Gastroesophageal sphincter (tissue), 4 donors: ENCODE data around the gene GNAI3. TPM values are rescaled to one million over a fixed set of nuclear protein-coding genes. Genes with fewer than 3 reads are reported as not detected.

ENCODE experiments used
- ATAC-seq: fragments of 150-250 bp; one replicate; pipeline ENCODE4 v1.9.1; 2016; ENCODE audit warnings: mild to moderate bottlenecking, moderate library complexity
- H3K27ac ChIP-seq, 4 donors: fragments of 200-600 bp; sonication (generic) in 3 of 4; 1 replicate in 3 of 4; 2 replicates in 1 of 4; pipeline ENCODE4 v1.5.1; 2016 to 2019
- H3K27me3 ChIP-seq: fragments of 200-600 bp; sonication (generic); one replicate; pipeline ENCODE4 v1.5.1; 2019
- H3K36me3 ChIP-seq, 2 donors: fragments of 200-600 bp; sonication (generic); one replicate each; pipeline ENCODE4 v1.5.1; 2019; ENCODE audit warnings: control low read depth in 1 of 2
- H3K4me1 ChIP-seq, 3 donors: fragments of 200-600 bp; sonication (generic); 1 replicate in 2 of 3; 2 replicates in 1 of 3; pipeline ENCODE4 v1.5.1; 2016 to 2019; ENCODE audit warnings: control low read depth in 2 of 3
- H3K4me3 ChIP-seq, 2 donors: fragments of 200-600 bp; sonication (generic); one replicate each; pipeline ENCODE4 v1.5.1; 2019; ENCODE audit warnings: mild to moderate bottlenecking in 1 of 2, moderate library complexity in 1 of 2
- H3K9me3 ChIP-seq, 3 donors: fragments of 200-600 bp; sonication (generic); one replicate each; pipeline ENCODE4 v1.5.1; 2017 to 2019; ENCODE audit warnings: control low read depth in 2 of 3
- CTCF ChIP-seq, 4 experiments: fragments of 200-600 bp in 2 of 4; fragments of 450-650 bp in 2 of 4; sonication (generic) in 1 of 4; IDR thresholded peaks; one replicate each; pipeline ENCODE4 v1.5.1; 2017 to 2019; ENCODE audit warnings: antibody characterized with exemption in 4 of 4, mild to moderate bottlenecking in 2 of 4, moderate library complexity in 2 of 4
- EP300 ChIP-seq: sonication (generic); formaldehyde crosslinking; IDR thresholded peaks from one replicate; pipeline ENCODE4 v1.6.1; 2017; ENCODE audit warnings: antibody characterized with exemption, mild to moderate bottlenecking
- POLR2A ChIP-seq, 2 donors: fragments of 450-650 bp; IDR thresholded peaks; one replicate each; pipeline ENCODE4 v1.6.1; 2017; ENCODE audit warnings: antibody characterized with exemption in 2 of 2, mild to moderate bottlenecking in 2 of 2, moderate library complexity in 1 of 2
- POLR2AphosphoS5 ChIP-seq: sonication (generic); formaldehyde crosslinking; IDR thresholded peaks from one replicate; pipeline ENCODE4 v1.6.1; 2017; ENCODE audit warnings: antibody characterized with exemption
- WGBS, 2 donors: methylation state at CpG; one replicate each; pipeline ENCODE4 v1.1.5; 2018; ENCODE audit warnings: low coverage in 1 of 2; 5-methylcytosine and 5-hydroxymethylcytosine counted together
- total RNA-seq, 4 donors: library from RNA; depleted of rRNA; stranded (reverse); fragments of >200 nt; gene quantifications; one replicate each; pipeline ENCODE4 v1.1.0, GENCODE V29; 2016

The GNAI3 gene
- total RNA-seq, 4 donors from 2014 or later, result 6.6 to 9.4 (median 8.0) TPM

GRCh38 chr1:109531380-109531779 lies 17.0 kb upstream of the GNAI3 start:
- no peaks in the 10 kb centered on the region for H3K9me3 ChIP-seq
- WGBS, 2 donors, result 79 to 96% methylated on average over 4 of the region's 4 CpGs
- H3K4me3 ChIP-seq, result no peak overlapping the region
- no peaks in the 10 kb centered on the region for H3K36me3 ChIP-seq
- H3K27me3 ChIP-seq, result no peaks in the 10 kb centered on the region
- peaks cover 2 to 47% (median 10%) of the 10 kb centered on the region in 3 donors for H3K4me1 ChIP-seq
- no peak for ATAC-seq
- TF ChIP-seq POLR2AphosphoS5, result no peak
- TF ChIP-seq POLR2A (IDR thresholded peaks at IDR 0.05), result no peak
- no peak for TF ChIP-seq EP300
- TF ChIP-seq CTCF (IDR thresholded peaks at IDR 0.05), result no peak
- H3K27ac ChIP-seq, result no peak overlapping the region

GRCh38 chr1:109531826-109532364 lies 16.5 kb upstream of the GNAI3 start:
- H3K27ac ChIP-seq, result peak overlapping the region in 1 of 4 donors; percentile 64

DNA sequence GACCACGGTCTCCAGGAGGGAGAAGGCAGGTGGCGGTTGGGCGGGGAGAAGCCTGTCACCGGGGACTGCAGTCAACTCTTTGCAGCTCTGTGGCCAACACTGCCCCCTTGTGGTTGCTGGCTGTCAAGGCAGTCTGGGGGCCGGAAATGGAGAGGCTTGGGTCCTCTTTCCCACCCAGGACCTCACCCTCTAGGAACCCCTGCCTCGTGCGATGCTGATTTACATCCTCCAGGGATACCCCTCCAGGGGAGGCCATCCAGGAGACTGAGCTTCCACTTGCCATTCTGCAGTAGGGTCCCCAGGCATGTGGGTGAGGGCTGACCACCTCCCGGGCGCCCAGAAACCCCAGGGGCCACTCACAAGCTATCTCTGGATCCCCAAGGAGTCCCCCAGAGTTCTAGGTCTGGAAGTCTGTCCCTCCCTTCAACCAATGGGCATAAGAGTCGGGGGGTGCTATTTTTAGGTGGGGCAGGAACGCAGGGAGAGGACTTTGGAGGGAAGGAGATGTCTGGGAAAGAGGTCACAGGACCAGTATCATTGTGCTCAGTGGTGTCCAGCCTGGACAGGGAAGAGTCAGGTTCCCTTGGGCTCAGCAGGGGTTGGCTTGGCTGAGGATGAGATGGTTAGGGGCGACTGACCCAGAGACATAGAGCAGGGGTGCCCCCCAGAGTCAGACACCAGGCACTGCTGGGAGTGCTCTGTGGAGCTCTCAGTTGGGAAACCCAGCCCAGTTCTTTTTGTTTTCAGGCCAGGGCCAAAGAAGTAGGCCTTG lies 15.9 kb upstream of the GNAI3 start:
- H3K4me1 ChIP-seq, result peaks cover 2 to 53% (median 10%) of the 10 kb centered on the region in 3 donors
- no CpG with 5 or more reads among the region's 12 CpGs for WGBS, 2 donors
- TF ChIP-seq CTCF (IDR thresholded peaks at IDR 0.05), result peak; percentile 96 to 99 (median 99)
- TF ChIP-seq POLR2AphosphoS5, result no peak
- peak overlapping the region in 1 of 2 donors; percentile 2 for H3K4me3 ChIP-seq
- H3K27me3 ChIP-seq, result no peaks in the 10 kb centered on the region
- peak overlapping the region in 3 of 4 donors; percentile 41 to 64 (median 52) for H3K27ac ChIP-seq
- ATAC-seq, result peak; percentile 78
- no peaks in the 10 kb centered on the region for H3K36me3 ChIP-seq
- no peaks in the 10 kb centered on the region for H3K9me3 ChIP-seq

More at GRCh38 chr1:109531826-109532364, 16.5 kb upstream of the GNAI3 start:
- no peaks in the 10 kb centered on the region for H3K9me3 ChIP-seq
- peaks cover 2 to 52% (median 10%) of the 10 kb centered on the region in 3 donors for H3K4me1 ChIP-seq
- 19% methylated on average over 5 of the region's 16 CpGs; no CpG with 5 or more reads in 1 of the 2 donors for WGBS, 2 donors
- ATAC-seq, result no peak
- TF ChIP-seq CTCF (IDR thresholded peaks at IDR 0.05) (no peak), POLR2AphosphoS5 (no peak), POLR2A (IDR thresholded peaks at IDR 0.05) (no peak), EP300 (no peak)
- no peaks in the 10 kb centered on the region for H3K36me3 ChIP-seq
- H3K27me3 ChIP-seq, result no peaks in the 10 kb centered on the region
- peak overlapping the region in 1 of 2 donors; percentile 2 for H3K4me3 ChIP-seq

DNA sequence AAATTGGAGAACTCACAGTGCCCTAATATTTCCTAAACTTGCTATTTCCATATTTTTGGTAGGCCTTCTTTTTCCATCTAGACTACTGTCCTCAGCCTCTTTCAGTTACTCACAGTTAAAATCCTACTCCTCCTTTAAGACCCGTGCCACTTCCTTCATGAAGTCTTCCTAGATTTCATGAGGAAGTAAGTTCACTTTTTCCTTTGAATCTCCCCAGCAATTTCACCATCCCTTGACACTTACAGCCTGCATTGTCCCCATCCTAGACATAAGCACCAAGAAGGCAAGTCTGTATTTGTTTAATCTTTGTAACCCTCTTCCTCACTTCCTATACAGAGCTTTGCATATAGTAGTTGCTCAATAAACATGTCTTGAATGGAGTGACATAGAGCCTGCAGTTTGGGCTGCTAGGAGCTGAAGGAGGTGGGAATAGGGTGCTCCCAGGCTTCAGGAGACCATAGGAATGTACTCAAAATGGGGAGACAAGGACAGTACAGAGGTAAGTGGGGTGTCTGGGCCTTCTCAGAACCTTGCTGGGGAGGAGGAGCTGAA lies 14.0 kb upstream of the GNAI3 start:
- H3K27ac ChIP-seq, result no peak overlapping the region
- ATAC-seq, result no peak
- H3K27me3 ChIP-seq, result no peaks in the 10 kb centered on the region
- TF ChIP-seq POLR2A (IDR thresholded peaks at IDR 0.05), result no peak
- 83 to 100% methylated on average over 1 of the region's 1 CpG for WGBS, 2 donors
- no peaks in the 10 kb centered on the region for H3K36me3 ChIP-seq
- H3K9me3 ChIP-seq, result no peaks in the 10 kb centered on the region
- H3K4me1 ChIP-seq, result peaks cover 2 to 53% (median 10%) of the 10 kb centered on the region in 3 donors
- H3K4me3 ChIP-seq, result no peak overlapping the region

GRCh38 chr1:109535481-109535880 lies 12.9 kb upstream of the GNAI3 start:
- H3K27me3 ChIP-seq, result no peaks in the 10 kb centered on the region

More at GRCh38 chr1:109535481-109535880, 12.9 kb upstream of the GNAI3 start:
- H3K4me3 ChIP-seq, result no peak overlapping the region
- ATAC-seq, result no peak
- peaks cover 2 to 43% (median 10%) of the 10 kb centered on the region in 3 donors for H3K4me1 ChIP-seq
- H3K9me3 ChIP-seq, result no peaks in the 10 kb centered on the region
- H3K27ac ChIP-seq, result peak overlapping the region; percentile 7 to 63 (median 58)
- no peaks in the 10 kb centered on the region for H3K36me3 ChIP-seq
- TF ChIP-seq POLR2A (IDR thresholded peaks at IDR 0.05) (no peak), POLR2AphosphoS5 (no peak), CTCF (IDR thresholded peaks at IDR 0.05) (no peak), EP300 (no peak)
- WGBS, 2 donors, result 33 to 70% methylated on average over 2 to 3 of the region's 4 CpGs
